Caco-2 (cell line): ENCODE measurements around the gene ANK2. TPM values are rescaled to one million over a fixed set of nuclear protein-coding genes. Genes with fewer than 3 reads are reported as not detected.
A peak's percentile ranks its signal among the peaks of the same experiment; 100 is the strongest.

Source experiments
- BruUV-seq: library from RNA; stranded (reverse); fragments of 400-500 nt; replicated peaks from 2 replicates; lab custom pipeline; 2021; lab: Mats Ljungman, UMichigan
- CTCF ChIA-PET: fragments of 300-600 bp; sonication (Branson Sonifier 250); formaldehyde crosslinking; loops from one replicate; lab custom pipeline; 2022; ENCODE audit warnings: antibody characterized with exemption; lab: Charles Lee
- POLR2A ChIA-PET: fragments of 300-600 bp; sonication (Branson Sonifier 250); formaldehyde crosslinking; loops from one replicate; lab custom pipeline; 2022; ENCODE audit warnings: antibody characterized with exemption; lab: Charles Lee
- DNase-seq, 2 experiments: peaks; one replicate each; pipeline versions ENCODE4 v3.0.0 to v3.0.0-alpha.2; 2020 to 2022
- H3K27me3 ChIP-seq: replicated peaks from 2 replicates; pipeline ENCODE4 v1.6.0; 2011; ENCODE audit warnings: low read length; ENCODE audit not compliant: control insufficient read depth, insufficient read depth
- H3K36me3 ChIP-seq: 2 replicates; pipeline ENCODE4 v1.5.1; 2011; ENCODE audit warnings: low read length; ENCODE audit not compliant: control insufficient read depth, insufficient read depth
- H3K4me1 ChIP-seq: fragments of 250-450 bp; sonication (Bioruptor Pico); 2 replicates; pipeline ENCODE4 v1.5.1; 2020; ENCODE audit warnings: mild to moderate bottlenecking
- H3K4me3 ChIP-seq: 2 replicates; pipeline ENCODE4 v1.5.1; 2011; ENCODE audit warnings: low read depth, mild to moderate bottlenecking, control low read depth, low read length
- H3K9me3 ChIP-seq: fragments of 250-450 bp; sonication (Bioruptor Pico); 2 replicates; pipeline ENCODE4 v1.5.1; 2020; ENCODE audit warnings: mild to moderate bottlenecking, moderate library complexity
- H3K27ac Mint-ChIP-seq: one replicate; pipeline ENCODE4 v1.8.0; 2022; ENCODE audit warnings: mixed read lengths; ENCODE audit not compliant: unreplicated experiment
- H3K27me3 Mint-ChIP-seq: one replicate; pipeline ENCODE4 v1.8.0; 2022; ENCODE audit warnings: mixed read lengths; ENCODE audit not compliant: insufficient read depth, unreplicated experiment
- H3K36me3 Mint-ChIP-seq: one replicate; pipeline ENCODE4 v1.8.0; 2022; ENCODE audit warnings: mild to moderate bottlenecking, mixed read lengths; ENCODE audit not compliant: insufficient read depth, unreplicated experiment
- H3K4me1 Mint-ChIP-seq: one replicate; pipeline ENCODE4 v1.8.0; 2022; ENCODE audit warnings: low read depth, mixed read lengths; ENCODE audit not compliant: unreplicated experiment
- H3K4me3 Mint-ChIP-seq: one replicate; pipeline ENCODE4 v1.8.0; 2022; ENCODE audit warnings: mild to moderate bottlenecking, moderate library complexity, mixed read lengths; ENCODE audit not compliant: unreplicated experiment
- H3K9me3 Mint-ChIP-seq: one replicate; pipeline ENCODE4 v1.8.0; 2022; ENCODE audit warnings: mixed read lengths; ENCODE audit not compliant: unreplicated experiment
- intact Hi-C: fragments of 100-400 bp; cut with micrococcal nuclease; formaldehyde crosslinking; loops from one replicate; pipeline ENCODE4 v1.10.0; 2022; ENCODE audit not compliant: unreplicated experiment
- total RNA-seq: library from RNA; stranded (reverse); gene quantifications from 2 replicates; pipeline ENCODE4 v1.2.3, GENCODE V29; 2022
- TF ChIP-seq, protein P1 (sequence below), 2 experiments: fragments of 200-600 bp in 1 of 2; IDR thresholded peaks; 1 replicate in 1 of 2; 2 replicates in 1 of 2; pipeline versions ENCODE4 v1.5.1 to v1.8.0; 2011 to 2022; ENCODE audit warnings: antibody characterized with exemption in 1 of 2, control low read depth in 1 of 2, inconsistent platforms in 1 of 2, low read depth in 1 of 2, low read length in 1 of 2, mild to moderate bottlenecking in 1 of 2, moderate library complexity in 1 of 2; ENCODE audit not compliant: insufficient read depth in 1 of 2, severe bottlenecking in 1 of 2, unreplicated experiment in 1 of 2

Gene ANK2
- total RNA-seq, 1 experiment from 2014 or later: 26.3 TPM

DNA sequence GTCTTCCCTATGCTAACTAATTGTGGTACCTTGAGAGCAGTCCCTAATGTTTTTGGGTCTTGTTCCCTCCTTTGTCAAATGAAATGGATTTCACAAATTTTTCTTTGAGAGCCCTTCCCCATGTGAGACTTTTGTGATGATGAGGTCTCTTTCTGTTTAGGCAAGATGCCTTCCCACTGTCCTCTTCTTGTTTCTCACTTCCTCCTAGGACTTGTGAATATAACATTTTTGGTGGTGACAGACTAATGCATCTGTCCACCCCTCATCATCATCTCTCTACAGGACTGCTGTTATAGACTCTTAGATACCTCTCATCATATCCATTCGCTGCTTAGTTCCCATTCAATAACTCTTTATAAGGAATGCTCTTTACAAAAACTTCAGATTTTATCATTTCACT is 8.7 kb upstream of the ANK2 start:
- Histone ChIP-seq H3K4me3 (no peak overlapping the region), H3K36me3 (no peaks in the 10 kb centered on the region), H3K9me3 (no peaks in the 10 kb centered on the region; the same call in 1 of the 2 replicates), H3K4me1 (peaks cover 52% of the 10 kb centered on the region), H3K27me3 (no peaks in the 10 kb centered on the region)
- Mint-ChIP-seq H3K4me1 (peaks cover 33% of the 10 kb centered on the region), H3K9me3 (peaks cover 14% of the 10 kb centered on the region), H3K36me3 (no peaks in the 10 kb centered on the region), H3K4me3 (no peak overlapping the region), H3K27ac (peak overlapping the region; percentile 70), H3K27me3 (no peaks in the 10 kb centered on the region)
- CTCF ChIA-PET: no interaction called here
- BruUV-seq: no TSS peak
- no peak for DNase-seq
- intact Hi-C loops: no loop called here
- POLR2A ChIA-PET: no interaction called here
- TF ChIP-seq, protein P1, sequence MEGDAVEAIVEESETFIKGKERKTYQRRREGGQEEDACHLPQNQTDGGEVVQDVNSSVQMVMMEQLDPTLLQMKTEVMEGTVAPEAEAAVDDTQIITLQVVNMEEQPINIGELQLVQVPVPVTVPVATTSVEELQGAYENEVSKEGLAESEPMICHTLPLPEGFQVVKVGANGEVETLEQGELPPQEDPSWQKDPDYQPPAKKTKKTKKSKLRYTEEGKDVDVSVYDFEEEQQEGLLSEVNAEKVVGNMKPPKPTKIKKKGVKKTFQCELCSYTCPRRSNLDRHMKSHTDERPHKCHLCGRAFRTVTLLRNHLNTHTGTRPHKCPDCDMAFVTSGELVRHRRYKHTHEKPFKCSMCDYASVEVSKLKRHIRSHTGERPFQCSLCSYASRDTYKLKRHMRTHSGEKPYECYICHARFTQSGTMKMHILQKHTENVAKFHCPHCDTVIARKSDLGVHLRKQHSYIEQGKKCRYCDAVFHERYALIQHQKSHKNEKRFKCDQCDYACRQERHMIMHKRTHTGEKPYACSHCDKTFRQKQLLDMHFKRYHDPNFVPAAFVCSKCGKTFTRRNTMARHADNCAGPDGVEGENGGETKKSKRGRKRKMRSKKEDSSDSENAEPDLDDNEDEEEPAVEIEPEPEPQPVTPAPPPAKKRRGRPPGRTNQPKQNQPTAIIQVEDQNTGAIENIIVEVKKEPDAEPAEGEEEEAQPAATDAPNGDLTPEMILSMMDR (IDR thresholded peaks at IDR 0.05; ENCODE audit: insufficient read depth in 1 of 2, low read depth in 1 of 2, low read length in 1 of 2, severe bottlenecking in 1 of 2, unreplicated experiment in 1 of 2): no peak

DNA sequence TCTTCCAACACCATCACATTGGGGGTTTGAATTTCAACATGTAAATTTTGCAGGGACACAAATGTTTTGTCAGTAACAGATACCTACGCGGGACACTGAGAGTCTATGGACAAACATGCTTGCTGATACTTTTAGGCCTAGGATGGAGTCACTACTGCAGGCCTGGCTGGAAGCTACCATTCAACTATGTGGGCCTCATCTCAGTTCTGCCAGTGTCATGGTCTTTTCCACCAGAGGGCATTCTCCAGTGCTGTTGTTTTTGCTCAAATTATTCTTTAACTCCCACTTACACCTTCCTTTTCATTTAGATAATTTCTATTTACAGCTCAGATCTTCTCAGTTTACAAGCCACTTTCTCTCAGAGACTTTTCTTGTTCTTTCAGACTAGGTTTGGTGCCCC is 7.0 kb upstream of the ANK2 start:
- Mint-ChIP-seq H3K4me3 (no peak overlapping the region), H3K9me3 (peaks cover 14% of the 10 kb centered on the region), H3K27me3 (no peaks in the 10 kb centered on the region), H3K4me1 (peaks cover 31% of the 10 kb centered on the region), H3K27ac (peak overlapping the region; percentile 21), H3K36me3 (no peaks in the 10 kb centered on the region)
- H3K9me3 ChIP-seq: no peaks in the 10 kb centered on the region; the same call in 1 of the 2 replicates
- H3K4me3 ChIP-seq: no peak overlapping the region
- H3K27me3 ChIP-seq: no peaks in the 10 kb centered on the region
- CTCF ChIA-PET: no interaction called here
- POLR2A ChIA-PET: no interaction called here
- peaks cover 44% of the 10 kb centered on the region for H3K4me1 ChIP-seq
- intact Hi-C loops: no loop called here
- no TSS peak for BruUV-seq
- no peaks in the 10 kb centered on the region for H3K36me3 ChIP-seq
- TF ChIP-seq, protein P1 (IDR thresholded peaks at IDR 0.05; ENCODE audit: insufficient read depth in 1 of 2, low read depth in 1 of 2, low read length in 1 of 2, severe bottlenecking in 1 of 2, unreplicated experiment in 1 of 2): no peak
- no peak for DNase-seq

DNA sequence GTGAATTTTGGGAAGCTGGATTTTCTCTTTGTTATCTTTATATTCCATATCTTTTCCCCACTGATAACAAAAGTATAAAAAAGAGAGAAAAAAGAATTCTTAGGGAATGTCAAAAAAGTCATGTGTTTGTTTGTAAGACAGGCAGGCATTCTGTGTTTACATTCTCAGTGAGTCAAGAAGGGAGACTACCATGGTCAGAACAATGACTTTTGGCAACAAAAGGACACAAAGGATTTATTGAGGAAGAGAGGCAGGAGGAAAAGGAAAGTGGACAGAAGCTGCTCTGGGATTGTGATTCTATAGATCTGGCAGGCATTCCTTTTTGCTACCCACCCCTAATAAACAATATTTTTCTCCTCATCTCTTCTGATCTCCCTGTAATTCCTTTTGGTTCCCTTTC is 5.9 kb upstream of the ANK2 start:
- Mint-ChIP-seq H3K9me3 (peaks cover 14% of the 10 kb centered on the region), H3K4me1 (peaks cover 31% of the 10 kb centered on the region), H3K27ac (no peak overlapping the region), H3K4me3 (no peak overlapping the region), H3K27me3 (no peaks in the 10 kb centered on the region), H3K36me3 (no peaks in the 10 kb centered on the region)
- Histone ChIP-seq H3K4me3 (no peak overlapping the region), H3K36me3 (no peaks in the 10 kb centered on the region), H3K27me3 (no peaks in the 10 kb centered on the region), H3K4me1 (peaks cover 33% of the 10 kb centered on the region), H3K9me3 (no peaks in the 10 kb centered on the region)
- intact Hi-C loops: no loop called here
- POLR2A ChIA-PET: no interaction called here
- no TSS peak for BruUV-seq
- no peak for DNase-seq
- CTCF ChIA-PET: no interaction called here
- TF ChIP-seq, protein P1 (IDR thresholded peaks at IDR 0.05; ENCODE audit: insufficient read depth in 1 of 2, low read depth in 1 of 2, low read length in 1 of 2, severe bottlenecking in 1 of 2, unreplicated experiment in 1 of 2): no peak
